HG02571 (cell line): ENCODE data around the gene UBE2J2.

Experiments
- ATAC-seq: cut with Tn5 transposase; IDR thresholded peaks from one replicate; pipeline ENCODE4 v1.9.1; 2021; ENCODE audit warnings: mild to moderate bottlenecking, moderate library complexity; ENCODE audit not compliant: unreplicated experiment

Gene UBE2J2

DNA sequence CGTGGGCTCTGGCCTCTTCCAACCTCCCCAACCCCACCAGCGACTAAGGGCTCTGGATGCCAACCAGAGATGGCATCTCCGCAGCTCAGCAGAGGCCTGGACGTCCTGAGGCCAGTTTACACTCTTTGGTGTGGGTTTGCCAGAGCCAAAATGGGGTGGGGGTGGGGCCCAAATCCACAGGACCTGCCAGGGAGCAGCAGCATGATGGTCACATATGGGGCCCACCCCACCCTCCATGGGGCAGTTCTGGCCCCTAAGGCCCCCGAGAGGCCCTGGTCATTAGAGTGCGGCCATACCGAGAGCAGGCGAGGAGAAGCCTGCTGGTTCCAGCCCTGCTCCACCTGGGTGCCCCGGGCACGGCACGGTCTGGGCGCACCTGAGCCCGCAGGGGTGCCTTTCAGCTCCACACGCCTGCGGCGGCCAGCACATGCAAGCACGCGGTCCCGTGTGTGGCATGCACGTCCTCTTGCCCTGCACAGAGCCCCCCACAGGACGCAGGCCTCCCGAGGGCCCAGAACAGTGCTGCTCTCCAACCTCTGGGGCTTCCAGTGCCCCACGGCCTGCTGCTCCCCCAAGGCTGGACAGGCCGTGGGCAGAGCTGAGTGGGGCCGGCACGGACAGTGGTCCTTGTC is 31.9 kb downstream of the UBE2J2 start:
- ATAC-seq: no peak

- ATAC-seq: no peak
Observed at GRCh38 chr1:1240822-1241587, 32.6 kb downstream of the UBE2J2 start.

GRCh38 chr1:1240348-1240732 is 33.3 kb downstream of the UBE2J2 start:
- ATAC-seq: no peak

- no peak for ATAC-seq
Observed at GRCh38 chr1:1239614-1240347, 33.9 kb downstream of the UBE2J2 start.

GRCh38 chr1:1239227-1239613 is 34.4 kb downstream of the UBE2J2 start:
- ATAC-seq: no peak

GRCh38 chr1:1238702-1239178 is 34.9 kb downstream of the UBE2J2 start:
- ATAC-seq: no peak

DNA sequence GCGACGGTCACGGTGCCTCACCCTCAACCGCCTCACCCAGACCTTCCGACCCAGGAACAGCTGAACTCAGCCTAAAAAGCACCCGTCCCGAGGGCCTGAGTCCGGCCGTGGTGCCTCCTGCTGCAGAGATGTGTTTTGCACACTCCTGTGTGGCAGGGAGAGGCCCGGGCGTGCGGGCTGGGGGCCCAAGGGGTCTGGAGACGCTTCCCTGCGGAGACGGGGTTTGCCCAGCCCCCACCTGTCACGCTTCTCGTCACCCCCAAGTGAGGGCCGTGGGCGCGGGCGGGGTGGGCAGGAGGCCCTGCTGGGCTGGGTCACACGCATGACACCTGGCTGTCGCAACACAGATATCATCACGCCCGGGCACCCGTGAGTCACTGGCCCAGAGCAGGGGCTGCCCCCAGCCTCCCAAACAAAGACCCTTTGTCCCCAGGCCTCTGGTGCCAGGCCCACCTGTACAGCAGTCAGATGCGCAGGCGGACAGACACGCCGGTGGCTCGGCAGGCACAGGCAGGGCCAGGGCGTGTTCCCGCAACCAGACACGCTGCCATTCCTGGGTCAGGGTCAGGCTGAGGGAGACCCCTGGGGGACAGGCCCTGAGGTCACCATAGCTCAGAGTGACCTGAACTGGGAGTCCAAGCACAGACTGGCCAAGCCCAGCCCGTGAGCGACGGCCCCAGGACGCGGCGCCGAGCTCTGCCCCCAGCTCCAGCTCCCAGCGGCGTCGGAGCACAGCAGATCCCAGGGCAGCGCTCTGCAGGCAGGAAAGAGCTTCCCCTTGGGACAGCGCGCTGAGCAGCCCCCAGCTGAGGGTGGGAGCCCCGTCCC is 35.6 kb downstream of the UBE2J2 start:
- no peak for ATAC-seq

GRCh38 chr1:1236945-1237873 is 36.4 kb downstream of the UBE2J2 start:
- no peak for ATAC-seq

DNA sequence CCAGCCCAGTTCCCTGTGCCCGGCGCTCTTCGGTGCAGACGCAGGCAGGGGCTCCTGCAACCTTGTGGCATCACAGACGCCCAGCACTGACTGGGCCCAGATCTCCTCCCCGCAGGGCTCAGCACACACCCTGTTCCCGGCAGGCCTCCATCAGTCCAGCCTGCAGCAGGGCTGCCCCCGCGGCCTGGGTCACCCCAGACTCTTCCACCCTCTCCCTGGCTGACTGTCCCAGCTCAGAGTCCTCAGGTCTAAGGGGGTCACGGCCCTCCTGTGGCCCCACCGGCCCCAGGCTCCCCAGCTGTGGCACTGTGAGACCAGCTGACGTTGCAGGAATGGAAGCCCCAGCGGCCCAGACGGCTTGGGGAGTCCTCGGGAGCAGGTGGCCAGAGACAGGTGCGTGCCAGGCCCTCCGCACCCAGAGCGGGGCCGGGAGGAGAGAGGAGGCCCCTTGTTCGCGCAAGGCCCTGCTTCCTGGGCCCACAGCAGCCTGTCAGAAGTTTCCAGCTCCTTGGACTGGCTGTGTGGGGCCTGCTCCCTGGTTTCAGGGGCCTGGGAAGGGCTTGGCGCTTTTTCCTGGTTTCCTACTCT is 37.4 kb downstream of the UBE2J2 start:
- ATAC-seq: no peak

DNA sequence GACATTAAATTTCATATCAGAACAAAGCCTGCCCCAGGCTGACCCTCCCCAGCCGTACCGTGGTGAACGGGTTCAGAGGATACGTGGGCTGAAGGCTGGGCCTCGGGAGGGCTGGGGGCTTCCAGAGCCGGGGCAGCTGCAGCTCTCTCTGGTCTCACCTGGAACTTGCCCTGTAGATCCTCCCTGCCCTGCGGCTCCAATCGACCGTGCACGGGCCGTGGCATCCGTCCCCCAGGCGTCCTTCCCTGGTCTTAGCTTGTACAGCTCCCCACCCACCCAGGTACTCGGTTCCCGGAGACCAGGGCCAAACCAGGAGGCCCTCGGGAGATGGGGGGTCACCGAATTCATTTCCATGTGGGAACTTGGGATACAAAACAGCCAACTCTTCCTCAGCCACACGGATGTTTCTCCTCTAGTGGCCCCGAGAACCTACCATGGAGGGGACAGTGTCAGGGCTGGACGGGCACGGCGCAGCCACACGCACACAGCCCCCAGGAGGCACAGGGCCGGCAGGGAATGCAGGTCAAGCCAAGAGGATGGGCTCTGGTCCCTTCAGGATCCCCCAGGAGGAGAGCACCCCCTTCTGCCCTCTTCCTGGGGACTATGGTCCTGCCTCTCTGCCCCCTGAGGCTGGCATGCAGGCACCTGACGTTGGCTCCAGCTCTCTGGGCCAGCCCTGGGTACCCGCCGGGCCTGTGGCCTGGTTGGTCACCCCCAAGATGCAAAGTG is 38.5 kb downstream of the UBE2J2 start:
- ATAC-seq: no peak

GRCh38 chr1:1234180-1234808 is 39.4 kb downstream of the UBE2J2 start:
- ATAC-seq: no peak

GRCh38 chr1:1233567-1233892 is 40.1 kb downstream of the UBE2J2 start:
- ATAC-seq: no peak

- no peak for ATAC-seq
Observed at GRCh38 chr1:1232796-1233566, 40.7 kb downstream of the UBE2J2 start.

DNA sequence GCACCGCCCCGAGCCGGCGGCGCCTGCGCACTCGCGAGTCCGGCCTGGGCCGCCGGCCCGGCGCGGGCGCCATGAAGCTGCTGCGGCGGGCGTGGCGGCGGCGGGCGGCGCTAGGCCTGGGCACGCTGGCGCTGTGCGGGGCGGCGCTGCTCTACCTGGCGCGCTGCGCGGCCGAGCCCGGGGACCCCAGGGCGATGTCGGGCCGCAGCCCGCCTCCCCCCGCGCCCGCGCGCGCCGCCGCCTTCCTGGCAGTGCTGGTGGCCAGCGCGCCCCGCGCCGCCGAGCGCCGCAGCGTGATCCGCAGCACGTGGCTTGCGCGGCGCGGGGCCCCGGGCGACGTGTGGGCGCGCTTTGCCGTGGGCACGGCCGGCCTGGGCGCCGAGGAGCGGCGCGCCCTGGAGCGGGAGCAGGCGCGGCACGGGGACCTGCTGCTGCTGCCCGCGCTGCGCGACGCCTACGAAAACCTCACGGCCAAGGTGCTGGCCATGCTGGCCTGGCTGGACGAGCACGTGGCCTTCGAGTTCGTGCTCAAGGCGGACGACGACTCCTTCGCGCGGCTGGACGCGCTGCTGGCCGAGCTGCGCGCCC is 41.4 kb downstream of the UBE2J2 start, which contains the start of gene B3GALT6:
Gene B3GALT6 (plus strand): TSS at position 30 of the 588 bp plus-strand sequence. CDS start 42 bp downstream, at position 72.
- peak; percentile 2 for ATAC-seq

DNA sequence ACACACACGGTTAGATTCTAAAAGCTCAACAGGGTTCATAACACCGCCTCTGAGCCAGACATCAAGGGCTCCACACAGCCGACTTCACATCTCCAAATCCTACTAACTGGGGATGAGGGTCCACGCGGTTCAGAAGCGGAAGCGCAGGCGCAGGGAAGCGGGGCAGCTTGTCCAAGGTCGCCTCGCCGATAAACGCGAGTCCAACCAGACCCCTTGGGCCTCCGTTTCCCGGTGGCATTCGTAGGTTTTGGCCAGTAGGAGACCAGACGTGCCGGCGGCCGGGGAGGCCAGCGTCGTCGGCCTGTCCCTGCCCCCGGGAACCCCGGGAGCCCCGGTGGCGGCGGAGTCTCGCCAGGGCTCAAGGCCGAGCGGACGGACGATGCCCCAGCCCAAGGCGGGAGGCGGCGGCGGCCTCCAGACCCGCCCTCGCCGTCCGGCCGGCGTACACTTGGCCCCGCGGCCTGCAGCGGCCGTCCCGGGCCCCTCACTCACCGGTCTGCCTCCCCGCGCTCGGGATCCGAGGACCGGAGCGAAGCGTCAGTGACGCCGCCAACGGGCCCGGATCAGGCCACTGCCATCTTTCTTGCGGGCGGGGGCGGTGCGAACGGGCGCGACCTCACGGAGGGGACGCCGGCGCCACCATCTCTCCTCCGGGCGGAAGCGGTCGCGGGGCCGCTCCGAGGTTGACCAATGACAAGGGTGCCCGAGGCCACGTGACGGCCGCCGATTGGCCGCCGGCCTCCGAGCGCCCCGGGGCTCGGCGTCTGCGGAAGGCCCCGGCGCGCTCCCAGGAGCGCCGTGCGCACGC is 42.0 kb downstream of the UBE2J2 start, which contains the start of gene SDF4:
Gene SDF4 (minus strand): TSS at position 602 of the 808 bp plus-strand sequence. CDS start 3,229 bp downstream, outside the sequence.
- peak; percentile 86 for ATAC-seq
